AG09309 (cell line): Measurements from ENCODE around the gene CRHR1.

Experiments
- DNase-seq: peaks from one replicate; pipeline ENCODE4 v3.0.0-alpha.2; 2010; ENCODE audit warnings: low read depth
- H3K4me3 ChIP-seq: 2 replicates; pipeline ENCODE4 v1.5.1; 2011; ENCODE audit warnings: mild to moderate bottlenecking, low read depth, low read length, moderate library complexity; ENCODE audit not compliant: control insufficient read depth
- TF ChIP-seq, protein P1 (sequence below): IDR thresholded peaks from 2 replicates; pipeline ENCODE4 v1.5.1; 2011; ENCODE audit warnings: mild to moderate bottlenecking, low read depth, low read length, inconsistent platforms; ENCODE audit not compliant: insufficient read depth, control insufficient read depth; ENCODE audit errors: missing control alignments

The CRHR1 gene

GRCh38 chr17:45820052-45820780 is 36.1 kb downstream of the CRHR1 start:
- TF ChIP-seq, protein P1, sequence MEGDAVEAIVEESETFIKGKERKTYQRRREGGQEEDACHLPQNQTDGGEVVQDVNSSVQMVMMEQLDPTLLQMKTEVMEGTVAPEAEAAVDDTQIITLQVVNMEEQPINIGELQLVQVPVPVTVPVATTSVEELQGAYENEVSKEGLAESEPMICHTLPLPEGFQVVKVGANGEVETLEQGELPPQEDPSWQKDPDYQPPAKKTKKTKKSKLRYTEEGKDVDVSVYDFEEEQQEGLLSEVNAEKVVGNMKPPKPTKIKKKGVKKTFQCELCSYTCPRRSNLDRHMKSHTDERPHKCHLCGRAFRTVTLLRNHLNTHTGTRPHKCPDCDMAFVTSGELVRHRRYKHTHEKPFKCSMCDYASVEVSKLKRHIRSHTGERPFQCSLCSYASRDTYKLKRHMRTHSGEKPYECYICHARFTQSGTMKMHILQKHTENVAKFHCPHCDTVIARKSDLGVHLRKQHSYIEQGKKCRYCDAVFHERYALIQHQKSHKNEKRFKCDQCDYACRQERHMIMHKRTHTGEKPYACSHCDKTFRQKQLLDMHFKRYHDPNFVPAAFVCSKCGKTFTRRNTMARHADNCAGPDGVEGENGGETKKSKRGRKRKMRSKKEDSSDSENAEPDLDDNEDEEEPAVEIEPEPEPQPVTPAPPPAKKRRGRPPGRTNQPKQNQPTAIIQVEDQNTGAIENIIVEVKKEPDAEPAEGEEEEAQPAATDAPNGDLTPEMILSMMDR, result no peak
- no peak overlapping the region for H3K4me3 ChIP-seq
- no peak for DNase-seq

DNA sequence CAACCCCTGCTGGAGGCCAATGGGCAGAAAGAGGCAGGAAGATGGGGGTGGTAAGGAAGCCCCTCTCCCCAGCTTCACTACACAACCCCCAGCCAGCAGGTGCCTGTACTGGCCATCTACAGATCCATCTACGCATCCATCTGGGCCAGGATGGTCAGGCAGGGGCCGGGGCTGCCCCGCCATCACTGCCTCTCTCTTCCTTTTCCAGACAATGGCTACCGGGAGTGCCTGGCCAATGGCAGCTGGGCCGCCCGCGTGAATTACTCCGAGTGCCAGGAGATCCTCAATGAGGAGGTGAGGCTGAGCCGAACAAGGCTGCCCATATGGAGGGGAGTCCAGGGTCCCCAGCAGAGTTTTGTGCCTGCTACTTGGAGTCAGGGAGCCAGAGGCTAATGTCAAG is 37.0 kb downstream of the CRHR1 start:
- no peak overlapping the region for H3K4me3 ChIP-seq
- DNase-seq, result no peak
- TF ChIP-seq, protein P1, result no peak

DNA sequence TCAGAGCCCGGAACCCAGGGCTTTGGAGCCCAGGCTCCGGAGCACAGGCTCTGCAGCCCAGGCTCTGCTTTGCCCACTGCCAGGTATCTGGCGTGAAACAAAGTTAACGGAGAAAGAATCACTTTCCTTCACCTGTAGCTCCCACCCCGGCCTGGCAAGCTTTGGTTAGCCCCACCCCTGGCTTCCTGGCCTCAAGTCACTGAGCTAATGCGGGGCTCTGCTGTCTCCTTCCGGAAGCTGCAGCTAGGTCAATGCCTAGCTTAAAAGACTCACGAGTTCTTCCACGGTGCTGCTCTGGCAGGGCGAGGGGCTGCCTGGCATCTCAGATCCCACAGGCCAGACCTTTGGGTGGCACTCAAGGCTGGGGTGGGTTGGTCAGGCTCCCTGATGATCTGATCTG is 39.5 kb downstream of the CRHR1 start:
- TF ChIP-seq, protein P1, result no peak
- no peak overlapping the region for H3K4me3 ChIP-seq
- DNase-seq, result no peak

DNA sequence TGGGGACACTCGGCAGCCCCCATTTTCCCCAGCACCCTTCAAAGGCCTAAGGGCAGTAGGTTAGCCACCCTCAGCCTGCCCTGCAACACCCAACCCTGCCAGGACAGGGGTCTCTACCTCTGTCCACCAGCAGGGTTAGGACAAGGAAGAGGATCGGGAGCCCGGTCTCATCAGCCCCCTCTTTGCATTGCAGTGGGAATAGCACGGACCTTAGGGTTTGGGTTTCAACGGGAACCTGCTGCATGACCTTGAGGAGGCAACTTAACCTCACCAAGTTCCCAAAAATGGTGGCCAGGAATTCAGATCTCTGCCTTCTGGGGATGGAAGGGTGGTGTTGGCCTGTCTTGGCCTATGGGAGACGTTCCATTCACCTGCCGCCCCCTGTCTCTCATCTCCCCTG is 40.4 kb downstream of the CRHR1 start:
- TF ChIP-seq, protein P1, result no peak
- no peak for DNase-seq

DNA sequence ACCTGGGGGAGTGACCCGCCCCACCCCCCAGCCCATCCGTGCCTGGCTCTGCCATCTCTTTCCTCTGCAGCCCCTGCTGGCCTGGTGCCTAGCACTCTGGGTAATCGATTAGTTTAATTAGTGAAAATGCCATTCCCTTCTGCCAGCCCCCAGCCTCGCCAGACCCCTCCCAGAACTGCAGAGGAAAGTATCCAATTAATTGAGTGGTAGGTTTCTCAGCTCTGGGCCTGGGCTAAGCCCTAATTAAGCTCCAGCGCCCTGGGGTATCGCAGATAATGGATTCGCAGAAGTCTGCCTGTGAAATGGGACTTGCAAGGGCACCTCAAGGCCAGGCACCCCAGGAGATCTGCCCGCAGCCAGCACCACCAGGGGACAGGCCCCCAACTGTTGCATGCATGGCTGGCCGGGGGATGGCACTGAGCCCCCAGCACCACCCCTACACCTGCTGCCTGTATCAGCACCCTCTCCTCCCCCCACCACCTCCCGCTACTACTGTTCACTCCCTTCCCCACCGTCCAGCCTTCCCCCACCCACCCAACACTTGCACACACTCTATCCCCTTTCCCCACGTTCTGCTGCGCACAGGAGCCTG is 40.9 kb downstream of the CRHR1 start:
- DNase-seq, result no peak
- no peak overlapping the region for H3K4me3 ChIP-seq
- TF ChIP-seq, protein P1, result no peak

More for the DNA sequence above, 40.4 kb downstream of the CRHR1 start:
- H3K4me3 ChIP-seq, result no peak overlapping the region

DNA sequence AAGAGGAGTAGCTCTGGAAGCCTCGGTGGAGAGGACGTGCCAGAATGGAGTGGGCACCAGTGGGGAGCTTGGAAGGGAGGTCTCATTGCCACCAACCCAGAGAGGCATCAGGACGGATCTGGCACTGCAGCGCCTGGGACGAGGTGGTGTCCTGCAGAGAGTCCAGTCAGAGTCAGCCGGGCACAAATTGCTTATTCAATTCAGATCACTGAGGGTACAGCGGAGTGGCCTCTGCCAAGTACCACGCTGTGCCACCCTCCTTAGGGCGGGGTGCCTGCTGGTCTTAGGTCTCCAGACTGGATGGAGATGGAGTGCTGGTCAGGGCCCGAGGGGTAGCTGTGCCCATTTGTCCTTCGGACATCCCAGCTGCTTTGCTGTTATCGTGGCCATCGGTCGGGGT is 41.7 kb downstream of the CRHR1 start:
- TF ChIP-seq, protein P1, result no peak
- no peak for DNase-seq
- H3K4me3 ChIP-seq, result no peak overlapping the region
